Measurements from ENCODE around the gene CEMIP. TPM values are rescaled to one million over a fixed set of nuclear protein-coding genes. Genes with fewer than 3 reads are reported as not detected.

CEMIP gene
- total RNA-seq, 6 experiments from 2014 or later, result 5.8 to 53.2 (median 48.3) TPM

GRCh38 chr15:80773792-80774352, 5.3 kb upstream of the CEMIP start:
- H3K4me3 Mint-ChIP-seq, result no peak overlapping the region
- H3K27me3 Mint-ChIP-seq (ENCODE audit: insufficient read depth), result peaks cover 3% of the 10 kb centered on the region; the same call in 1 of the 2 replicates
- TF ChIP-seq CTCF (IDR thresholded peaks at IDR 0.05), result no peak
- peaks cover 25% of the 10 kb centered on the region for H3K4me1 Mint-ChIP-seq (ENCODE audit: low read depth)
- no peak for DNase-seq
- no peak overlapping the region for H3K27ac Mint-ChIP-seq
- no peaks in the 10 kb centered on the region for H3K36me3 Mint-ChIP-seq (ENCODE audit: low read depth)
- no peaks in the 10 kb centered on the region for H3K9me3 Mint-ChIP-seq

- peaks cover 3% of the 10 kb centered on the region for H3K27me3 Mint-ChIP-seq (ENCODE audit: insufficient read depth)
- H3K9me3 Mint-ChIP-seq, result no peaks in the 10 kb centered on the region
- no peak for DNase-seq
- peaks cover 25% of the 10 kb centered on the region for H3K4me1 Mint-ChIP-seq (ENCODE audit: low read depth)
- H3K4me3 Mint-ChIP-seq, result no peak overlapping the region
- no peak for TF ChIP-seq CTCF (IDR thresholded peaks at IDR 0.05)
- no peak overlapping the region for H3K27ac Mint-ChIP-seq
- no peaks in the 10 kb centered on the region for H3K36me3 Mint-ChIP-seq (ENCODE audit: low read depth)
These were observed 4.7 kb upstream of the CEMIP start for GRCh38 chr15:80774486-80774885.

- no peak for DNase-seq
- H3K9me3 Mint-ChIP-seq, result no peaks in the 10 kb centered on the region
- no peaks in the 10 kb centered on the region for H3K36me3 Mint-ChIP-seq (ENCODE audit: low read depth)
- H3K27me3 Mint-ChIP-seq (ENCODE audit: insufficient read depth), result peaks cover 10% of the 10 kb centered on the region
- no peak for TF ChIP-seq CTCF (IDR thresholded peaks at IDR 0.05)
- peaks cover 34% of the 10 kb centered on the region for H3K4me1 Mint-ChIP-seq (ENCODE audit: low read depth)
- no peak overlapping the region for H3K27ac Mint-ChIP-seq
- H3K4me3 Mint-ChIP-seq, result no peak overlapping the region
These were observed 3.8 kb upstream of the CEMIP start for GRCh38 chr15:80775338-80775737.

GRCh38 chr15:80776420-80777045, 2.6 kb upstream of the CEMIP start:
- Mint-ChIP-seq H3K4me3 (no peak overlapping the region), H3K9me3 (no peaks in the 10 kb centered on the region), H3K4me1 (ENCODE audit: low read depth) (peaks cover 45% of the 10 kb centered on the region), H3K36me3 (ENCODE audit: low read depth) (no peaks in the 10 kb centered on the region), H3K27ac (peak overlapping the region; percentile 30; the same call in 1 of the 2 replicates), H3K27me3 (ENCODE audit: insufficient read depth) (peaks cover 11% of the 10 kb centered on the region)
- DNase-seq, result peak; percentile 56
- peak; percentile 93 for TF ChIP-seq CTCF (IDR thresholded peaks at IDR 0.05)

- no peak for TF ChIP-seq CTCF (IDR thresholded peaks at IDR 0.05)
- Mint-ChIP-seq H3K27ac (peak overlapping the region; percentile 51; the same call in 1 of the 2 replicates), H3K9me3 (no peaks in the 10 kb centered on the region), H3K4me1 (ENCODE audit: low read depth) (peaks cover 45% of the 10 kb centered on the region), H3K36me3 (ENCODE audit: low read depth) (no peaks in the 10 kb centered on the region), H3K27me3 (ENCODE audit: insufficient read depth) (peaks cover 11% of the 10 kb centered on the region), H3K4me3 (no peak overlapping the region)
- peak; percentile 58 for DNase-seq
These were observed 2.0 kb upstream of the CEMIP start for GRCh38 chr15:80777137-80777536.

Measured in HFFc6 (cell line).